ENCODE results near the gene PTCH1.

- TF ChIP-seq CTCF (IDR thresholded peaks at IDR 0.05) (no peak), POLR2A (IDR thresholded peaks at IDR 0.05) (no peak), EP300 (IDR thresholded peaks at IDR 0.05) (no peak)
These were observed 36.2 kb upstream of the PTCH1 start for GRCh38 chr9:95552814-95553546.
